BE2C (cell line): ENCODE results near the gene CCDC63.
A peak's percentile ranks its signal among the peaks of the same experiment; 100 is the strongest.

Experiments
- DNase-seq: peaks from one replicate; pipeline ENCODE4 v3.0.0-alpha.2; 2020
- H3K27me3 ChIP-seq: fragments of 250-450 bp; sonication (Bioruptor Pico); 2 replicates; pipeline ENCODE4 v1.5.1; 2020; ENCODE audit warnings: mild to moderate bottlenecking
- H3K36me3 ChIP-seq: fragments of 250-450 bp; sonication (Bioruptor Pico); 2 replicates; pipeline ENCODE4 v1.5.1; 2020; ENCODE audit warnings: mild to moderate bottlenecking
- H3K4me1 ChIP-seq: fragments of 250-450 bp; sonication (Bioruptor Pico); 2 replicates; pipeline ENCODE4 v1.5.1; 2020
- H3K4me3 ChIP-seq: 2 replicates; pipeline ENCODE4 v1.5.1; 2011; ENCODE audit warnings: low read depth, low read length
- H3K9me3 ChIP-seq: fragments of 250-450 bp; sonication (Bioruptor Pico); 2 replicates; pipeline ENCODE4 v1.5.1; 2020
- CTCF ChIP-seq: IDR thresholded peaks from 2 replicates; pipeline ENCODE4 v1.5.1; 2012; ENCODE audit warnings: mild to moderate bottlenecking, low read depth, low read length

Gene CCDC63

GRCh38 chr12:110935588-110935987 lies 88.8 kb downstream of the CCDC63 start:
- Histone ChIP-seq H3K36me3 (no peaks in the 10 kb centered on the region), H3K4me3 (no peak overlapping the region), H3K27me3 (no peaks in the 10 kb centered on the region), H3K9me3 (no peaks in the 10 kb centered on the region), H3K4me1 (no peaks in the 10 kb centered on the region)
- TF ChIP-seq CTCF = no peak
- DNase-seq = no peak

GRCh38 chr12:110936367-110937103 lies 89.7 kb downstream of the CCDC63 start:
- Histone ChIP-seq H3K27me3 (no peaks in the 10 kb centered on the region), H3K4me1 (no peaks in the 10 kb centered on the region), H3K36me3 (no peaks in the 10 kb centered on the region), H3K9me3 (no peaks in the 10 kb centered on the region), H3K4me3 (no peak overlapping the region)
- no peak for DNase-seq
- TF ChIP-seq CTCF = no peak

GRCh38 chr12:110937104-110937641 lies 90.4 kb downstream of the CCDC63 start:
- no peak overlapping the region for H3K4me3 ChIP-seq
- peak; percentile 93 for TF ChIP-seq CTCF
- peak; percentile 68 for DNase-seq
- H3K36me3 ChIP-seq = no peaks in the 10 kb centered on the region
- no peaks in the 10 kb centered on the region for H3K9me3 ChIP-seq
- no peaks in the 10 kb centered on the region for H3K27me3 ChIP-seq
- H3K4me1 ChIP-seq = no peaks in the 10 kb centered on the region

DNA sequence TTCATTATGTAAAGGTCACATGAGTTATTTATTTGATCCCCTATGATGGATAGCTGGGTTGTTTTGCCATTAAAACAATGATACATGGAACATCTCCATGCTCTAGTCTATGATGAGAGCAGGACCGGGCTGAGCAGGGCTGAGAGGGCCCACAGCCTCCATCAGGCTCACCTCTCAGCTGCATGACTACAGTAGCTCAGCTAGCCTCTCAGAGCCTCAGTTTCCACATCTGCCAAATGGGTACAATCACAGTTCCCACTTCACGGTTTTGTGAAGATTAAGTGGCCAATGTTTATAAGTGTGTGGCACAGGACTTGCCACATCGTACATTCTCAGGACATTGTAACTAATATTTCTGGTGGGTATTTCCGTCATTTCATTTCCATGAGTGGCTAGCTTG lies 93.5 kb downstream of the CCDC63 start:
- Histone ChIP-seq H3K4me3 (no peak overlapping the region), H3K36me3 (no peaks in the 10 kb centered on the region), H3K27me3 (no peaks in the 10 kb centered on the region), H3K9me3 (no peaks in the 10 kb centered on the region), H3K4me1 (no peaks in the 10 kb centered on the region)
- DNase-seq = no peak
- no peak for TF ChIP-seq CTCF

DNA sequence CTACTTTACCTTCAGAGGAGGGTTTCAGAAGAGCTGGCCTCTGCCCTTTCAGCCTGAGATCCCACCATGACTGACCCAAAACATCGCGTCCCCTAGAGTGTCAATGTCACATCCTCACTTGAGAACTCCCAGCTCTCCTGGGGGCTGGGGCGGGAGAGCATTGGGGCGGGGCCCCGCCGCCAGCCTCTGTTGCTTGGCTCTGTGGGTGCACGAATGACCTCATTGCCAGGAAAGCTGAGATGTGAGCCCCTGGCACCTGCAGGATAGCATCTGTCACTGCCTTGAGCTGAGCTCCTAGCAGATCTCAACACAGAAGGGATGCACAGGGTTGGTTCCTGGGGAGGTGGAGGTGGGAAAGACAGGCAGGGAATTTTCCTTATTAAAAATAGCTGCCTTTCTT lies 94.1 kb downstream of the CCDC63 start:
- TF ChIP-seq CTCF = no peak
- H3K4me3 ChIP-seq = no peak overlapping the region
- no peaks in the 10 kb centered on the region; the same call in 1 of the 2 replicates for H3K9me3 ChIP-seq
- no peaks in the 10 kb centered on the region for H3K4me1 ChIP-seq
- no peaks in the 10 kb centered on the region for H3K27me3 ChIP-seq
- DNase-seq = no peak
- no peaks in the 10 kb centered on the region for H3K36me3 ChIP-seq

DNA sequence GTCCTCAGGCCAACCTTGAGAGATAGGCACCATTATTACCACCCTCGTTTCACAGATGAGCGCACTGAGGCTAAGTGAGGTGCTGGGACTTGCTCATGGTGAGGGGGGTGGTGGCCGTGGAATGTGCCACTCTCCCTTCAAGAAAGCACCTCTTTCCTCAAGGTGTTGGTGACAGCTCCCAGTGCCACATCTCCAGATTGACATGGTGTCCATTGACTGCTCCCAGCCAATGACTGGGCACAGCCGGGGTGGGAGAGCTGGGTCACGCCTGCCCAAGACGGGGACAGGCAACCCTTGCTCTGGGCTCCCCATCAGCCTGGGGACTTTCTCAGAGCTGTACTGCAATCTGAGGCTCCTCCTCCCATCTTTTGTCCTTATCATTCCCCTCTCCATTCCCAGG lies 94.6 kb downstream of the CCDC63 start:
- H3K4me3 ChIP-seq = no peak overlapping the region
- H3K27me3 ChIP-seq = no peaks in the 10 kb centered on the region
- H3K4me1 ChIP-seq = no peaks in the 10 kb centered on the region
- no peak for TF ChIP-seq CTCF
- no peaks in the 10 kb centered on the region for H3K36me3 ChIP-seq
- H3K9me3 ChIP-seq = no peaks in the 10 kb centered on the region; the same call in 1 of the 2 replicates
- DNase-seq = no peak
